A172 (cell line): ENCODE measurements around the gene JAGN1. TPM values are rescaled to one million over a fixed set of nuclear protein-coding genes. Genes with fewer than 3 reads are reported as not detected.
"Not testable (repeated sequence)": the region's sequence is repeated elsewhere in the genome, so short reads cannot be mapped to it uniquely, and the experiment has no call there.

Experiments used
- DNase-seq: peaks from one replicate; pipeline ENCODE4 v3.0.0-alpha.2; 2015; ENCODE audit warnings: low spot score
- total RNA-seq: library from RNA; depleted of rRNA; stranded (reverse); fragments of >200 nt; shearing (Covaris generic); gene quantifications from 2 replicates; pipeline ENCODE4 v1.2.3, GENCODE V29; 2014

The JAGN1 gene
- total RNA-seq, 1 experiment from 2014 or later: 40.5 TPM

DNA sequence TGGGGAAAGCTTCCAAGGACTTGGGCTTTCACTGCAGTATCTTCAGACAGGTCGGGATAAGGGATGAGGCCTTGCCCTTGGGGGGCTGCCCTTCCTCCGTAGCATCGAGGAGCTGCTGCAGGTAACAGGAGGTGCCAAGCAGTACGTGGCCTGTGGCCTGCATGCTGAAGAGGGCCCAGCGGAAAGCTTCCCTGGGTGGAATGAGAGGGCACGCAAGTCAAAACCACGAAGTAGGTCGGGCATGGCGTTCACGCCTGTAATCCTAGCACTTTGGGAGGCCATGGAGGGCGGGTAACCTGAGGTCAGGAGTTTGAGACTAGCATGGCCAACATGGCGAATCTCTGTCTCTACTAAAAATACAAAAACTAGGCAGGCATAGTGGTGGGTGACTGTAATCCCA, 23.3 kb upstream of the JAGN1 start:
- no peak for DNase-seq

DNA sequence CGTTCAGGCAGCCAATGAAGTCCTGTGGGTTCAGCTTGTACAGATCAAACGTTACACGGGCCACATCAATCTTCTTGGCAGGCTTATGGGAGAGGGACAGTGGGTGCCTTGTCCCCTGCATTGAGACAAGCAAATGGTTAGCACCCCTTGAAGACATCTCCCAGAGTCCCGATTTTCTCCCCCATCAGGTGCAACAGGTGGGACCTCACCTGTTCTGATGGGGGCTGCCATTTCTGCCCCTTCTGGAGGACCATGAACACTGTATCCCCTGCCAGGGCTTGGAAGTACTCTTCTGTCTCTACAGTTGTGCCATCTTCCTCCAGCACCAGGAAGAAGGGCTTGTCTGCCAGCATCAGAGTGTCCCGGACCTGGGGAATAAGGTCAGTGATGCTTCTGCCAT, 20.5 kb upstream of the JAGN1 start:
- no peak for DNase-seq

DNA sequence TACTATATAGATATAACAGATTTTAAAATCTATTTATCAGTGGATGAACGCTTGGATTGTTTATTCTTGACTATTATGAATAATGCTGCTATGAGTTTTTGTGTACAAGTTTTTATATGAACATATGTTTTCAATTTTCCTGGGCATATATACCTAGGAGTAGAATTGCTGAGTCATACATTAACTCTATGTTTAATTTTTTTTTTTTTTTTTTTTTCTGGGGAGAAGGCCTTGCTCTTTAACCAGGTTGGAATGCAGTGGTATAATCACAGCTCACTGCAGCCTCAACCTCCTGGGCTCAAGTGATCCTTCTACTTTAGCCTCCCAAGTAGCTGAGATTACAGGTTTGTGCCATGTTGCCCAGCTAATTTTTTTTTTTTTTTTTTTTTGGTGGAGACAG, 19.4 kb upstream of the JAGN1 start:
- DNase-seq: peak; percentile 51

DNA sequence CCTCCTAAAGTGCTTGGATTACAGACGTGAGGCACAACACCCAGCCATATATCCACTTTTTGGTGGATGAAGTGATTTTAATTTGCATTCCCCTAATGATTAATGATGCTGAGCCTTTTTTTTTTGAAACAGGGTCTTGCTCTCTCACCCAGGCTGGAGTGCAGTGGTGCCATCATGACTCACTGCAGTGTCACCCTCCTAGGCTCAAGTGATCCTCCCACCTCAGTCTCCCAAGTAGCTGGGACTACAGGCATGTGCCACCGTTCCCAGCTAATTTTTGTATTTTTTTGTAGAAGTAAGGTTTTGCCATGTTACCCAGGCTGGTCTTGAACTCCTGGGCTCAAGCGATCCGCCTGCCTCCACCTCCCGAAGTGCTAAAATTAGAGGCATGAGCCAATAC, 18.3 kb upstream of the JAGN1 start:
- DNase-seq: not testable (repeated sequence)

DNA sequence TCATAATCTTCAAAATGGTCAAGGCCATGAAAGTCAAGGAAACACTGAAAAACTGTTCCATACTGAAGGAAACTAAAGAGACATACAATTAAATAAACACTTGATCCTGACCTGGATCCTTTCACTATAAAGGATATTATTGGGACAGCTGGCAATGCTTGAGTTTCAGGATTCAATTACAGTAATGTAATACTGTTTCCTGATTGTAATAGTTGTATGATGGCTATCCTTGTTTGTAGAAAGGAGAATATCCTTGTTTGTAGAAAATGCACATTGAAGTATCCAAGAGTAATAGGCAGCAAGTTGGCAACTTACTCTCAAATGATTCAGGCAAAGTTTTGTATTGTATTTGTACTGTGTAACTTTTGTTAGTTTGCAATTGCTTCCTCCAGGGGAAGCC, 15.0 kb upstream of the JAGN1 start:
- DNase-seq: no peak

DNA sequence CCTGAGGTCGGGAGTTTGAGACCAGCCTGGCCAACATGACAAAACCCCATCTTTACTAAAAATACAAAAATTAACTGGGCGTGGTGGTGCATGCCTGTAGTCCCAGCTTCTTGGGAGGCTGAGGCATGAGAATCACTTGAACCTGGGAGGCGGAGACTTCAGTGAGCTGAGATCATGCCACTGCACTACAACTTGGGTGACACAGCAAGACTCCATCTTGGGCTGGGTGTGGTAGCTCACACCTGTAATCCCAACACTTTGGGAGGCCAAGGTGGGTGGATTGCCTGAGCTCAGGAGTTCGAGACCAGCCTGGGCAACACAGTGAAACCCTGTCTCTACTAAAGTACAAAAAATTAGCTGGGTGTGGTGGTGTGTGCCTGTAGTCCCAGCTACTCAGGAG, 14.2 kb upstream of the JAGN1 start:
- DNase-seq: not testable (repeated sequence)

DNA sequence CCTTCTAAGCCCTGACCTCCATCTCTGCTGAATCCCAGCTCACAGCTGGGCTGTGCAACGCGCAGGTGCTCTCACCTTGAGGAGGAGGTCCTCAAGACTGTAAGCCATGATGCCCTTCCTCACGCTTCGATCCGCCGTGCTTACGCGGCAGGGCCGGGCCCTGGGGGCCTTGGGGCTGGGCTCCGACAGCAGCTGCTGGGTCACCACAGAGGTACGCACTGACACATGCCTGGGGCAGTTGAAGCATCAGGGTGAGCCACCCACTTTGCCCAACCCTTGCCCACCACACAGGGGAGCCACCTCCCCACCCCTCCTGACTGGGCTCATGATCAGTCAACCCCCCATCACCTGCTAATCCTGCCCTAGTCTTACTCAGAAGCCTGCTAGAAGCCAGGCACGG, 13.4 kb upstream of the JAGN1 start:
- DNase-seq: no peak

DNA sequence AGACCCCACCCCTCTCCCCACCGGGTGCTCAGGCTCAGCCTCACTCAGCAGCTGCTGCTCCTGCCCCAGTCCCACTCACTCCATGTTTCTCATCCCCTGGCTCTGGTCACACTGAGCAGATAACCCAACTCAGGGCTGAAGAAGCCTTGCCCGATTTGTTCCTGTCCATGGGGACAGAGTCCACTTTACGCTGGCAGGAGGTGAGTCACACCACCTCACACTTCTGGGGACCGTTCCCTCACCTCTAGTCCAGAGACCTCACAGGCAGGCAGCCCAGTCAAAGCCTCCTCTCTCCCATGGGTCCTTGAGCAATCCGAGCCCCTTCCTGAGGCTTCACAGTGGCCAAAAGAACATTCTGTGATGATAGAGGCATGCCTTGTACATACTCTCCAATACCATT, 11.7 kb upstream of the JAGN1 start:
- DNase-seq: no peak

DNA sequence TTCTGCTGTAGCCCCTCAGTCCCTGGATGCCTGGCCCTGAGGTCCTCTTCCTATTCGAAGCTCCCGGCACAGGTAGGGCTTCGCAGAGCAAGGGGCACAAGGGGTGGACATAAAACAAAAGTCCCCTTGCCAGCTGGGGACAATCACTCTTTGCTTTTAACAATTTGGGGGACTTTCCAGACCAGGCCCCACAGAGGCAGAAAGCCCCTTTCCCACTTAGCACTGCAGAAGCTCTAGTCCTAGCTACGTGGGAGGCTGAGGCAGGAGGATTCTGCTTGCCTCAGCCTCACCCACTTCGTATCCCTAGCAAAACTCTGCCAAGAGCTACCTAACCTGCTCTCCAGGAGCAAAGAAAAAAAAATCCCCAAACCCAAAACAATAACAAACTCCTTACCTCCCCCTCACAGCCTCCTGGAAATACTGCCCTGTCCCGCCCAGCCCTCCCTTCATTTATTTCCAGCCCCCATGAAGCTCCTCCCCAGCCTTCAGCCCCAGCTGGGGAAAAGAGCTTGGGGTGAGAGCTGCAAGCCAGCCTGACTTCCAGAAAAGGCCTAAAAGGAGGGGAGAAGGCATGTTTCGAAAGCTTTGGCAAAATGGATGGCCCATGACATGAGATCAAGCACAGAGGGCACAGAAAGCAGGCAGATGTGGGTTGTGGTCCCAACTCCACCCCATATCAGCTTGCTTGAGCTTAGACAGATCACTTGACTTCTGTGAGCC, 10.4 kb upstream of the JAGN1 start, which contains the start of gene CIDEC:
Gene CIDEC (minus strand): TSS at position 424 of the 720 bp plus-strand sequence. CDS start 1,767 bp downstream, outside the sequence.
- no peak for DNase-seq

DNA sequence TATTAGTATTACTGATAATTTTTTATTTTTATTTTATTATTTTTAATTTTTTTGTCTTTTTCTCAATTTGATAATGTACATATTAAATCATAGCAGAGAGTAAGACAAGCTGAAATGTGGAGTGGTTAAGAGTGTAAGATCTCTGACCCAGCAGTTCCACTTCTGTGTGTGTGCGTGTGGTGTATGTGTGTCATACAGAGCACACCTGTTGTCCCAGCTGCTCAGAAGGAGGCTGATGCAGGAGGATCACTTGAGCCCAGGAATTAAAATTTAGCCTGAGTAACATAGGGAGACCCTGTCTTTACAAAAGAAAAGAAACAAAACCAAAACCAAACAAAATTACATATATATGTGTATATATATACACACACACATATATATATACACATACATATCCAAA, 9.0 kb upstream of the JAGN1 start:
- DNase-seq: no peak

DNA sequence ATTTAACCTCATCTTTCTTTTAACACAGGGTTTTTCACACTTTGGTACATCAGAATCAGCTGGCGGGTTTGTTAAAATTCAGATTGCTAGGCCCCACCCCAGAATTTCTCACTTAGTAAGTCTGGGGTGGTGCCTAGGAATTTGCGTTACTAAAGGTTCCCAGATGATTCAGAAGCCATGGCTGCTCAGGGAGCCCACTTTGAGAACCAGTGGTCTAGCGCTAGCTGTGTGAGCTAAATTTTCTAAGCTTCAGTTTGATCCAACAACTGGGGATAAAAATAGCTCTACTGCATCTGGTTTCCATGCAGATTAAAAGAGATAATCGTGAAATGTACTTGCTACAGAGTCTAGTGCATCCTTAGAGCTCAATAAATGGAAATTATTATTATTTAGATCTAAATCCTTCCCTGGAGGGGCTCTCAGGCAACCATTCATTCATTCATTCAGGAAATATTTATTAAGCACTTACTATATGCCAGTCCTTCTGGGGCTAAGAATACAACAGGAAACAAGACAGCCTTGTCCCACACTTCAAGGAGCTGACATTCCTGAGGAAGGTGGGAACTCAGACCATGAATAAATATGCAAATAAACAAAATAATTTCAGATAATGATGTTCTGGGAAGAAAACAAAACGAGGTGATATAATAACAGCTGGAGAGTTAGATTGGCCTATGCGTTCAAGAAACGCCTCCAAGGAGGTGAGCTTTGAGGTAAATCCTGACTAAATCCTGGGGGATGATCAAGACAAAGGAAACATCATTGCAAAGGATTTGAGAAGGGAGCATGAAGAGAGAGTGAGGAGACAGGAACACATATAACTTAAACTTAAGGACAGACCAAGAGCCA, 6.5 kb upstream of the JAGN1 start:
- peak; percentile 45 for DNase-seq

DNA sequence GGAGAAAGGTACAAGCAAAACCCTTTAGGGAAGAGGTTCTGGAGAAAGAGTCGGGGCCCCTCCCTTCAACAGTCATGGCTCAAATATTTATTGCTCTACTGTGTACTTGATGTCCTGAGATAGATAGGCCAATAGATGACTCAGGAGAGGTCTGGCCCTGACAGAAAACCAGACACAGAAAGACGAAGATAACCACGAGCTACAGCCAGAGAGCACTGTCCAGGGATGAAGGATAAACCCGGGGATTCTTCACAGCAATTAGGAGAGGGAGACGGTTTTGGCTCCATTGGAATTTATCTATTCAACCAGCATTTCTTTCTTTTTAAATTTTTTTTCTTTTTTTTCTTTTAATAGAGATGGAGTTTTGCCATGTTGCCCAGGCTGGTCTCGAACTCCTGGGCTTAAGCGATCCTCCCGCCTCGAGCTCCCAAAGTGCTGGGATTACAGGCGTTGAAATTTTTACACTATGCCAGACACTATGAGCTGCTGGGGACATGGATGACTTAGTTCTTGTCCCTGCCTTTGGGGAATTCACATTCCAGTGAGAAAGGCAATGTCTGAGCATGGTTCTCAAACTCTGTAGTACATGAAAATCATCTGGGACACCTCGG, 5.8 kb upstream of the JAGN1 start:
- peak; percentile 93 for DNase-seq

DNA sequence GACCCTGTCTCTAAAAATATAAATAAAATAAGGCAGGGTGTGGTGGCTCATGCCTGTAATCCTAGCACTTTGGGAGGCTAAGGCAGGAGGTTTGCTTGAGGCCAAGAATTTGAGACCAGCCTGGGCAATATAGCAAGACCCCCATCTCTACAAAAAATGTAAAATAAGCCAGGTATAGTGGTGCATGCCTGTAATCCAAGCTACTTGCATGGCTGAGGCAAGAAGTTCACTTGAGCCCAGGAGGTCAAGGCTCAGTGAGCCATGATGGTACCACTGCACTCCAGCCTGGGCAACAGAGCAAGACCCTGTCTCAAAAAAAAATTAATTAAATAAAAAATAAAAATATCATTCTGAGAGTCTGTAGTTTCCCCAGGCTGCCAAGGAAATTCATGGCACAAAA, 4.1 kb upstream of the JAGN1 start:
- DNase-seq: no peak

DNA sequence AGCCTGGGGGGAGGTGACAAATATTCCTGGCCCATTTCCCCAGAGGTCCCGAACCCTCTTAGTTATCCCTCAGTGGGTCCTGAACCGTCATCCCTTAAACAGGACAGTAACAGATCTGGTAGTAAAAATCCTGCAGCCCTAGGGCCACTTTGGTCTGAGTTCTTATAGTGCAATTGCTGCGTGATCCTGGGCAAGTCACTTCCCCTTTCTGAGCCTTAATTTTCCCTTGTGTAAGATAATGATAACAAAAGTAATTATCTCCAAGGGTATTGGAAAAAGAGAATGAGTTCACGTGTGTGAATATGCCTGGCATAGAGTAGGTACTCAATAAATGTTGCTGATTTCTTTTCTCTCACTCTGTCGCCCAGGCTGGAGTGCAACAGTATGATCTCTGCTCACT, 2.9 kb upstream of the JAGN1 start:
- no peak for DNase-seq

DNA sequence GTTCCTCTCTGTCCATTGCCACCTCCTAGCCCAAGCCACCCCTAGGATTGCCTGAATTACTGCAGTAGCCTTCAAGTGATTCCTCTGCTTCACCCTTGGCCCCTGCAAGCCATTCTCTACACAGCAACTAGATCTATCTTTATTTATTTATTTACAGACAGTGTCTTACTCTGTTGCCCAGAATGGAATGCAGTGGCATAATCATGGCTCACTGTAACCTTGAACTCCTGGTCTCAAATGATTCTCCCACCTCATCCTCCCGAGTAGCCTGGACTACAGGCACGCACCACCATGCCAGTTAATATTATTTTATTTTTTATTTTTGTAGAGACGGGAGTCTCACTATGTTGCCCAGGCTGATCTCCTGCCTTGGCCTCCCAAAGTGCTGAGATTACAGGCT, 1.9 kb upstream of the JAGN1 start:
- DNase-seq: no peak

DNA sequence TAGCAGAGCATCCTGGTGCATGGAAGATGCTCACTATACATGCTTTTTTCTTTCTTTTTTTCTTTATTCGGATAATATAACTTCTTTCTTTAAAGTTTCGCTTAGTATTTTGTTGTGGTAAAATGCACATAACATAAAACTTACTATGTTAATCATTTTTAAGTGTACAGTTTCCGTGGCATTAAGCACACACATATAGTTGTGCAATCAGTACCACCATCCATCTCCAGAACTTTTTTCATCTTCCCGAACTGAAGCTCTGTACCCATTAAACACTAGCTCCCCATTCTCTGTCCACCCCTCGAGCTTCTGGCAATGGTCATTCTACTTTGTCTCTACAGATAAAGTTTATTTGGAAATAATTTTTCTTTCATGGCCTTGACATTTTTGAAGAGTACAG, 1.0 kb upstream of the JAGN1 start:
- DNase-seq: no peak

DNA sequence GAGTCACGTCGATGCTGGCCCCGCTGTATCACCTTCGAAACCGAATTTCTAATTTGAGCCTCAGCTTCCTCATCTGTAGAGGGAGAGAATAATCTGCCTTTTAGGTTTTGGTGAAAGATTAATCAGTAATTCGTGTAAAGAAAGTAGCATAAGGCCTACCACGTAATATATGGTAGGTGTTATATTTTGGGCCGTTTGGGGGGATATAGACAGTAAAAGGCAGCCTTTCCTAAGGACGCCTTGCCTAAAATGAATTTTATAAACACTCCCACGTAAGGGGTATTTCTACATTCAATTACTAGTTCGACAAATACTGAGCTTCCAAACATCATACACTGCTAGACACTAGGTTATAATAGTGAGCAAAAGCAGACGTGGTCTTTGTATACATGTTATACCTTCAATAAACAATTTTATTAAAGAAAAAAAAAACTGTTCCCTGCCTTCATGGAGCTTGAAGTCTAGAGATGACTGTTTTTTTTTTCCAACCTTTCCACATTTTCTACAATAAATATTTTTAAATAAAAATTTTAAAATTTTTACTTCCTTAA, 737 bp downstream of the JAGN1 start:
- no peak for DNase-seq

DNA sequence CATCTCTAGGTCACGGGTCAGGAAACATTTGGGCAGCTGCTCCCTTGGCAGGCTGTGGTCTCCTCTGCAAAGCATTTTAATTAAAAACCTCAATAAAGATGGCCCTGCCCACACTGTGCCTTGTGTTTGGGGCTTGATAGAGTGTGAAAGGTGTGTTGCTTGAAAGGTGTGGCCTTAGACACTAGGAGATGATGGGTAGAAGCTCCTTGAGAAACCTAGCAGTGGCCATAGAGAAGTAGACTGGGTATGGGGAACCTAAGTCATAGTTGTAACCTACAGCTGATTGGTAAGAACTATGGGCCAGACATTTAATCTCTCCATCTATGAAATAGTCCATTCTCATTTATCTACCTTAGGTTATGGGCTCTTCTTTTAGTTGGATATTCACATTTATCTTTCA, 3.3 kb downstream of the JAGN1 start:
- no peak for DNase-seq

DNA sequence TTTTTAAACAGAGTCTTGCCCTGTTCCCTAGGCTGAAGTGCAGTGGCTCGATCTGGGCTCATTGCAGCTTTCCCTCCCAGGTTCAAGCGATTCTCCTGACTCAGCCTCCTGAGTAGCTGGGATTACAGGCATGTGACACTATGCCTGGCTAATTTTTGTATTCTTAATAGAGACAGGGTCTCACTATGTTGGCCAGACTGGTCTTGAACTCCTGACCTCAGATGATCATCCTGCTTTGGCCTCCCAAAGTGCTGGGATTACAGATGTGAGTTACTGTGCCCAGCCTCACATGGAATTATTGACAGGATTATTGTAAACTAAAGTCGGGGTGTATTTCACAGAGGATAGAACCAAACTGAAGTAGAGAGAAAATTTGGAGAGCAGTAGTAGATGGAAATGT, 5.3 kb downstream of the JAGN1 start:
- DNase-seq: not testable (repeated sequence)

DNA sequence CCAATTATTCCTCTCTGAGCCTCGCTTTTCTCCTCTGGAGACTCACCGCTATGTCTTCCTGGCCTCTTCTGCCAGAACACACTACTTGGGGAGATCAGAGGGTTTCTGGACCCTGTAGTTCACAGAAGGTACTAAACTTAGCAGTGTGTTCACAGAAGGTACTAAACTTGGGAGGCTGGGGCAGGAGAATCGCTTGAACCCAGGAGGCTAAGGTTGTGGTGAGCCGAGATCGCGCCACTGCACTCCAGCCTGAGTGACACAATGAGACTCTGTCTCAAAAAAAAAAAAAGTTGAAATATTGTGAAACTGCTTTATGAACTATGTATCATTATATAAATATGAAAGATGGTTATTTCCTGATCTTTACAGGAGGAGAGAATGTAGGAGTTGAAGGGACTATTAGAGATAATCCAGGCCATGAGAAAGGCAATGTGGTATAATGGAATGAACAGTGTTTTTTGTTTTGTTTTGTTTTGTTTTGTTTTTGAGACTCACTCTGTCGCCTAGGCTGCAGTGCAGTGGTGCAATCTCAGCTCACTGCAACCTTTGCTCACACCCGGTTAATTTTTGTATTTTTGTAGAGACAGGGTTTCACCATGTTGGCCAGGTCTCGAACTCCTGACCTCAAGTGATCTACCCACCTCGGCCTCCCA, 6.5 kb downstream of the JAGN1 start:
- DNase-seq: not testable (repeated sequence)

DNA sequence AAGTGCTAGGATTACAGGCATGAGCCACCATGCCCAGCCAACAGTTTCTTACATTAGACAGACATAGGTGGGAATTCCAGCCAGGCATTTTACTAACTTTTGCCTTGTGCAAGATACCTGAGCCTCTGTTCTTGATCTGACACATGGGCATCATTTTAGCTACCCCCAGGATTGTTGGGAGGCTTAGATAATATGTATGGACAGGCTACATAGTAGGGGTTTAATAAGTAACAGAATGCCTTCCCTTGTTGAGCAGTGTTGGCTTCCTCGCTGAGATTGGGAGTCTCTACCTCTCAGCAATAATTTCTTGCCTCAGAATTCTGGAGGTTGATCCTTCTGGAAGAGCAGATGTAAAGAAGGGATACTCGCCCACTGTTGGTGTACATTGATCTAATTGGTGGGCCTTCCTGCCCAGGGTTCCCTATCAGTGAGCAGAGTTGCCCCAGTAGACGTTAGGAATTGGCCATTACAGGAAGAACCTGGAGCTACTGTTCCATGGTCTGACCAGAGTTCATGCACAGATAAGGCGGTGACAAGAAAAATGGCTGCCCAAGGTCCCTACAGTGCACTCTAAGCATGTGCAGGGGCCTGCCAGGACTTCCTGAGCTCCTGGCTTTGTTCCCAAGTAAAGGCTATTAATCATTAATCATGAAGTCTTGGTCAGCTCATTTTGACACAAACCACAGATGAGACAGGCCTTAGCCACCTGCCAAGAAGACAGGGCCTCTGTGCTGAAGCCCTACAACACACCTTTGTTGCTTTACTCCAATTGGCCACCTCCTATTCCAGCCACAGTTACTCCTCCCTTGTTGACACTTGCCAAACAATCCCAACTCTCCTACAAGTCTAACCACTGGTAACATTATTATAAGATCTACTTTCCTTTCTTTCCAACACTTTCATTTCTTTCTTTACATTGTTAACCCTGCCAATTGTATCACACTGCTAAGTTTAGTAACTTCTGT, 7.3 kb downstream of the JAGN1 start:
- peak; percentile 74 for DNase-seq
